BE2C (cell line): Measurements from ENCODE around the gene LRMDA.

Experiments
- DNase-seq: peaks from one replicate; pipeline ENCODE4 v3.0.0-alpha.2; 2020
- H3K27me3 ChIP-seq: fragments of 250-450 bp; sonication (Bioruptor Pico); 2 replicates; pipeline ENCODE4 v1.5.1; 2020; ENCODE audit warnings: mild to moderate bottlenecking
- H3K36me3 ChIP-seq: fragments of 250-450 bp; sonication (Bioruptor Pico); 2 replicates; pipeline ENCODE4 v1.5.1; 2020; ENCODE audit warnings: mild to moderate bottlenecking
- H3K4me1 ChIP-seq: fragments of 250-450 bp; sonication (Bioruptor Pico); 2 replicates; pipeline ENCODE4 v1.5.1; 2020
- H3K4me3 ChIP-seq: 2 replicates; pipeline ENCODE4 v1.5.1; 2011; ENCODE audit warnings: low read depth, low read length
- H3K9me3 ChIP-seq: fragments of 250-450 bp; sonication (Bioruptor Pico); 2 replicates; pipeline ENCODE4 v1.5.1; 2020
- CTCF ChIP-seq: IDR thresholded peaks from 2 replicates; pipeline ENCODE4 v1.5.1; 2012; ENCODE audit warnings: mild to moderate bottlenecking, low read depth, low read length

LRMDA gene

GRCh38 chr10:75432176-75432575, 752 bp downstream of the LRMDA start:
- no peaks in the 10 kb centered on the region for H3K4me1 ChIP-seq
- H3K36me3 ChIP-seq: no peaks in the 10 kb centered on the region
- no peaks in the 10 kb centered on the region for H3K9me3 ChIP-seq
- H3K4me3 ChIP-seq: no peak overlapping the region
- no peaks in the 10 kb centered on the region for H3K27me3 ChIP-seq
- no peak for TF ChIP-seq CTCF
- peak; percentile 8 for DNase-seq

DNA sequence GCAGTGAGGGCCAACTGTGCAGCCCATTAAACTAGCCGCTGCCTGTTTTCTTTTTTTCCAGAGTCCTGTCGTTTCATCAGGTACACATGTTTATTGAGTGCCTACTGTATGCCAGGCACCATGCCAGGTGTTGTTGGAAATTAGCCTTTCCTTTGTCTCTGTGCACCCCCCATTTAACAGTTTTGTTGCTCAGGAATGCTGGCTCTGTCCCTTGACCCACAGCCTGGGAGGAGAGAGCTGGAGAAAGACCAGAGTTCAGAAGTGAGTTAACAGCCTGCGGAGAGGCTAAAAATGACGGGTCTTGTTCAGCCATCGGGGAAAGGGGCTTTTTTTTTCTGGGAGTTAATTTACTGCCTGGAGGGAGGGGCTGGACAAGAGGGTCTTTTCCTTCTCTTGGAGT, 1.3 kb downstream of the LRMDA start:
- H3K4me1 ChIP-seq: no peaks in the 10 kb centered on the region
- no peak for TF ChIP-seq CTCF

DNA sequence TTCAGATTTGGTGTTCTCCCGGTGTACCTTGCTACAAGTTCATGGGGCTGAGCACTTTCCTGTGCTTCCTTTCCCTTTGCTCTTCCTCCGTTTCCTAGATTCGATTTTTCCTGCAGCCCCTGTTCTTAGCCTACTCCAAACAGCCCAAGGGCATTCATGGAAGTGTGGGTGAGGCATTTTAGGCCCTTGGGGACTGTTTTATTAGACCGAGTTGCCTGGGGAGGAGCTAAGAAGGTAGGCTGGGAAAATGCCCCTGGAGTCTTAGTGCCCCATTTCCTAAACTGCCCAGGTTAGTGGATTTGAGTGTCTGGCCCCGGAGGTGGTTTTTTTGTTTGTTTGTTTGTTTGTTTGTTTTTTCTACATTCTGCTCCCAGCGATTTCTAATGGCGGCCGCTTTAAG, 1.8 kb downstream of the LRMDA start:
- H3K9me3 ChIP-seq: no peaks in the 10 kb centered on the region
- TF ChIP-seq CTCF: no peak
- H3K4me1 ChIP-seq: no peaks in the 10 kb centered on the region
- H3K36me3 ChIP-seq: no peaks in the 10 kb centered on the region
- no peak overlapping the region for H3K4me3 ChIP-seq
- DNase-seq: no peak
- no peaks in the 10 kb centered on the region for H3K27me3 ChIP-seq

More for the DNA sequence above, 1.3 kb downstream of the LRMDA start:
- Histone ChIP-seq H3K27me3 (no peaks in the 10 kb centered on the region), H3K4me3 (no peak overlapping the region), H3K36me3 (no peaks in the 10 kb centered on the region), H3K9me3 (no peaks in the 10 kb centered on the region)
- DNase-seq: no peak

DNA sequence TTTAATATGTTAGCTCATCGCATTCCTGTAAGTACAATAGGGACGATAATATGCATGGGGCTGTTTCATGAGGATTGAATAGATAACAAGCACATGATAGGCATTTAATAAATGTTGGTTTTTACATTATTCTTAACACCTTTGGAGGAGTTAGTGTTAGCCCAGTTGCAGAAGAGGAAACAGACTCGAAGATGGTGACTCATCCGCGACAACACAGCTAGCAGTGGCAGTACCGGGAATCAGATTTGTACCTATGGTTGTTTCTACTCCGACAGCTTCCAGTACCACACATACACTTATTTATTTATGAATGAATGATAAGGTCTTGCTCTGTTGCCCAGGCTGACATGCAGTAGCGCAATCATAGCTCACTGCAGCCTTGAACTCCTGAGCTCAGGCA, 2.9 kb downstream of the LRMDA start:
- Histone ChIP-seq H3K9me3 (no peaks in the 10 kb centered on the region), H3K36me3 (no peaks in the 10 kb centered on the region), H3K27me3 (no peaks in the 10 kb centered on the region), H3K4me1 (no peaks in the 10 kb centered on the region), H3K4me3 (no peak overlapping the region)
- DNase-seq: no peak
- no peak for TF ChIP-seq CTCF

DNA sequence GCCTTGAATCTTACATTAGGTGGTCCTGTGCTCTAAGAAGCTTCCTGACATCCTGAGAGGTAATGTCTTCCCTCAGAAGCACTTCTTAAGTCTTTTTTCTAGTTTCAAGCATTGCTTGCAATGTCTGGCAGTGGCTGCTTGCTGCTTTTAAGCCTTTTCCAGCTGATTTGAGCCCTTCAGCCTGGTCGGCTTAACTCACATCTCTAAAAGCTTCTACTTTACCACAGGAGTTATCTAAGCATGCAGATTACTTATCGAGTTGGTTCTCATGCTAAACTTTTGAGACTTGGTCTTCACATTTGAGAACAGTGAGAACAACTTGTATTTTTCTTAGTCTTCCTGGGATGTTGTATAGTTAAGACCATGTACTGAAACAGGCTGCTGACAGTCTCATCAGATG, 3.9 kb downstream of the LRMDA start:
- H3K36me3 ChIP-seq: no peaks in the 10 kb centered on the region
- no peak overlapping the region for H3K4me3 ChIP-seq
- H3K4me1 ChIP-seq: no peaks in the 10 kb centered on the region
- no peak for TF ChIP-seq CTCF
- DNase-seq: no peak
- no peaks in the 10 kb centered on the region for H3K9me3 ChIP-seq
- no peaks in the 10 kb centered on the region for H3K27me3 ChIP-seq

DNA sequence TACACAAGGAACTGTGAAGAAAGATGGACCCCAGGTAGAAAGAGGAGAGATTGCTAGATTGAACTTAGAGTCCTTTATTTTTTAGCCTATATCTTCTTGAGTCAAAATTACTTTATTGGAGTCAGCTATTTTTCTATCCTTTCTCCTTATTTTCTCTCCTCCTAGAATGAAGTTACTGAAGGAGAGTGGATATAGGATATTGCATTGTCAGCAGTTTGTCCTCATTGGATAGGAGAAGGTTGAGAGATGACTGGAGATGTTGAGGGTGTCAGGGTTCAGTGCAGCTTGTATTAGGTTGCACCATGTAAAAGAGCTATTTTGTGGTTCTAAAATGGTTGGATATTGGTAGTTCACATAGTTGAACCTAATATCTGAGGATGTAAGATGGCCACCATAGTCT, 5.5 kb downstream of the LRMDA start:
- H3K27me3 ChIP-seq: no peaks in the 10 kb centered on the region
- no peak for DNase-seq

More for the DNA sequence above, 5.5 kb downstream of the LRMDA start:
- no peaks in the 10 kb centered on the region for H3K4me1 ChIP-seq
- TF ChIP-seq CTCF: no peak
- no peak overlapping the region for H3K4me3 ChIP-seq
- no peaks in the 10 kb centered on the region for H3K36me3 ChIP-seq
- H3K9me3 ChIP-seq: no peaks in the 10 kb centered on the region
